Ureter (tissue), 1 donor: ENCODE measurements around the gene KCNQ1. TPM values are rescaled to one million over a fixed set of nuclear protein-coding genes. Genes with fewer than 3 reads are reported as not detected.

Experiments
- DNase-seq: peaks from one replicate; pipeline ENCODE4 v3.0.0-alpha.2; 2020; ENCODE audit warnings: low spot score
- total RNA-seq: library from RNA; stranded (reverse); gene quantifications from one replicate; pipeline ENCODE4 v1.2.4, GENCODE V29; 2023
- donor health status: DM: yes; HTN: yes; CAD: no.

The KCNQ1 gene
- total RNA-seq, 1 donor from 2014 or later: 63.0 TPM

GRCh38 chr11:2441171-2441570 lies 3.6 kb upstream of the KCNQ1 start:
- DNase-seq: no peak

DNA sequence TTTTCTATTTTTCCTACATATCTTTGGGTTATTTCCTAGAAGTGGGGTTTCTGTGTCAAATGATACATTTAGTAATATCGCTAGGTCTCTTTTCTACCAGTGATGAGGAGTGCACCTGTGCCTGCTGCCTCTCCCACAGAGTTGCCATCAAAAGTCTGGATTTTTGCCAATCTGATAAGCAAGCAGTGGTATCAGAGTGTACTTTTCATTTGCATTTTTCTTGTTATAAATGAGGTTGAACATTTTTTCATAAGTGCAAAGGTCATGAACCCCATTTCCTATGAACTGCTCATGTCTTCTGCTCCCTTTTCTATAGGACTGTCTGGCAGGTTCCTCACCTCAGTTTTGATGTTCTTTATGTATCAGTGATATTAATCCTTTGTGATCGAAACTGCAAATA lies 2.2 kb upstream of the KCNQ1 start:
- no peak for DNase-seq

- DNase-seq: no peak
These were observed 1.4 kb upstream of the KCNQ1 start for GRCh38 chr11:2443406-2443805.

DNA sequence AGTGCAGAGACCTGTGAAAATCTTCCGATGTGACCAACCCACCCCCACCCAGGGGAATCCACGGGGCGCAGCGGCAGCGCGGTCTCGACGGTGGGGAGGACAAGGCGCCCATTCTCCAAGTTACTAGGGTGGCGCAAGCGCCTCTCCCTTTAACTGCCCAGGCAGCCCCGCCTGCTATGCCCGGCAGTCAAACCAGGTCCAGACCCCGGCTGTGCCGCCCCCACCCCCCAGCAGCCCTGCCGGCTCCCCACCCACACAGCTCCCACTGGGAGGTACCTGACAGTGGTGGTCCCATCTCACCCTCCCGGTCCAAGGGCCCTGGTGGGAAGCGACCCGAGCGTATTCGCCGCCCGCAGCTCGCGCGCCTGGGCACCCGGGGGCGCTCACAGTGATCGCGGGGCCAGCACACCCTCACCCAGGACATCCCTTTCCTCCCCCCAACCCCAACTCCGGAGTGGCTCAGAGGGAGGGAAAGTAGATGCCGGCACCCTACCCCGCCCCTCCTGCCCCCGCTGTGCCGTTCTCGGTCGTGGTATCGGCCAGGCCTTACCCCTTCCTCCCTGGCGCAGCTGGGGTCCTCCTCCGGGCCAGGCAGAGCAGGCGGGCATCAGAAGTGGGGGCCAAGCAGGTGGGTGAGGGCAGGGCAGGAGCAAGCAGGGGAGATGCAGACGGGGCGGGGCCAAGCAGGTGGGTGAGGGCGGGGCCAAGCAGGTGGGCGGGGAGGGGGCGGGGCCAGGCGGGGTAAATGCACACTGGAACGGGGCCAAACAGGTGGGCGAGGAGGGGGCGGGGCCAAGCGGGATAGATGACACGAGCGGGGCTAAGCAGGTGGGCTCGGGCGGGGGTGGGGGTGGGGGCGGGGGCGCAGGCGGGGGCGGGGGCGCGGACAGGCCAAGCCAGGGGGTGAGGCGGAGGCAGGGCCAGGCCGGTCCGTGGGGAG lies 657 bp upstream of the KCNQ1 start, which contains the start of gene TRPM5:
TRPM5 (minus strand) TSS at position 634 of the 940 bp plus-strand sequence. CDS start 21,478 bp downstream, outside the sequence.
- DNase-seq: peak; percentile 64

- no peak for DNase-seq
These were observed 1.1 kb downstream of the KCNQ1 start for GRCh38 chr11:2445746-2446551.

GRCh38 chr11:2446590-2447252 lies 1.9 kb downstream of the KCNQ1 start:
- DNase-seq: no peak

DNA sequence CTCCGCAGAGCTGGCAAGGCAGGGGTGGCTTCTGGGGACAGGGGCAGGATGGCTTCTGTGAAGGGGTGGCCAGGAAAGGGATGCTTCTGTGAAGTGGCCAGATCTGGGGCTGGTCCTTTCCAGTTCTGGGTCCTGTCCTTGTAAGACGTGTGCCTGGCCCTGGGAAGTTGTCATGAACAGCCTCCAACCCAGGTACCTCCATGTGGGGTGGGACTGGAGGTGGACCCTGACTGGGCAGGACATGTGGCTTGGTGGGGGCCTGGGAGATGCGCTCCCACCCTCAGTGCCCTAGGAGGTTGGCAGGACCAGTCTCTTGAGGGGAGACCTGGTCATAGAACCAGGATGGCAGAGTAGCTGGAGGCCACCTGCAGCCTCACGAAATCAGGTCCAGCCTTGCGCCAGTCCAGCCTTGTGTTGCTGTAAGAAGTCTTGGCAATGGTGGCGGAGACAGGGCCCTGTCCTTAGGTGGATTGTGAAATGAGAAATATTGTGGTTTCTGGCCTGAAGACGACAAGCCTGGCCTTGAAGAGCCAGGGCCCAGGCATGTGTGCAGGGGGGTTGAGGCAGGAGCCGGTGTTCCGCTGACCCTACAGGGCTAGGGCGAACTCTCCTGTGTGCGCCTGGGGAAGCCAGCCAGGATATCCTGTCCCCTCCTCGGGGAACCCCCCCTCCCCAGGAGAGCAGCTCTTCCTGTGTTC lies 2.6 kb downstream of the KCNQ1 start:
- DNase-seq: no peak

- no peak for DNase-seq
These were observed 3.3 kb downstream of the KCNQ1 start for GRCh38 chr11:2447951-2448650.

DNA sequence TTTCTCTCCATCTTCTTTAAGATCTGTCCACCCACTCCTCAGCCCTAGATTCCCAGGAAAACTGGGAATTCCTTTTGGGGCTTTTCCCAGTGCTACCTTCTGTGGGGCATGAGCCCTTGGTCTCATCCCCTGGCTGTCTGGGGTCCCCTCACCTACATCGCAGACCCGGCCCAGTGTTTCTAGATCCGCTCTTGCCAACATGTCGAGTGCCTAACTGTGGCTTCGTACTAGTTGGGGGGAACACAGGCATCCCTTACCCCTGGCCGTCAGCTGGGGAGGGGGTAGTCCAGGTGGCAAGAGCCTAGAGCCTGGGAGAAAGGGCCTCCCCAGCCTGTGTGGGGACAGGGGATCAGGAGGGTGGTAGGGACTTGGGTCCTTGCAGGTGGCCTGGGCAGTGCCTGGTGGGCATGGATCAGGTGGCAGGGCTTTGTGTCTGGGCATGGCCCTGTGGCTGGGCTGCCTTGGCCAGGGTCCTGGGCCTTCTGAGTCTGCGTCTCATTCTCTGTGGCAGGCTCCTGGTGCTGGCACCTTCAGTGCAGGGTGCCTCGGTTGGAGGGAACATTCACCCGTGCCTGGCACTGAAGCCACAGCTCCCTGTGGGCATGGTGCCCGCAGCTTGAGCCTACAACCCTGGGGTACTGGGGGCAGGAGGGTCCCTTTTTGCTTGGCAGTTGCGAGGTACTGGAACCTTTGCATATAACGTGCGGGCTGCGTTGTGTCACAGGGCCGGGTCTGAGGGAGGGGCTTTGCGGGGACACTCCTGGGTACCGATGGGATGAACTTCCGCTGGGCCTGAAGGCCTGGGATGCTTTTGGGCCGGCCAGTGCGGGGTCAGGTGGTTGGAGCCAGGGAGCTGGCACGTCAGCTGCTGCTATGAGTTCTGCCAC lies 4.1 kb downstream of the KCNQ1 start:
- no peak for DNase-seq

- DNase-seq: no peak
These were observed 4.9 kb downstream of the KCNQ1 start for GRCh38 chr11:2449548-2450320.

DNA sequence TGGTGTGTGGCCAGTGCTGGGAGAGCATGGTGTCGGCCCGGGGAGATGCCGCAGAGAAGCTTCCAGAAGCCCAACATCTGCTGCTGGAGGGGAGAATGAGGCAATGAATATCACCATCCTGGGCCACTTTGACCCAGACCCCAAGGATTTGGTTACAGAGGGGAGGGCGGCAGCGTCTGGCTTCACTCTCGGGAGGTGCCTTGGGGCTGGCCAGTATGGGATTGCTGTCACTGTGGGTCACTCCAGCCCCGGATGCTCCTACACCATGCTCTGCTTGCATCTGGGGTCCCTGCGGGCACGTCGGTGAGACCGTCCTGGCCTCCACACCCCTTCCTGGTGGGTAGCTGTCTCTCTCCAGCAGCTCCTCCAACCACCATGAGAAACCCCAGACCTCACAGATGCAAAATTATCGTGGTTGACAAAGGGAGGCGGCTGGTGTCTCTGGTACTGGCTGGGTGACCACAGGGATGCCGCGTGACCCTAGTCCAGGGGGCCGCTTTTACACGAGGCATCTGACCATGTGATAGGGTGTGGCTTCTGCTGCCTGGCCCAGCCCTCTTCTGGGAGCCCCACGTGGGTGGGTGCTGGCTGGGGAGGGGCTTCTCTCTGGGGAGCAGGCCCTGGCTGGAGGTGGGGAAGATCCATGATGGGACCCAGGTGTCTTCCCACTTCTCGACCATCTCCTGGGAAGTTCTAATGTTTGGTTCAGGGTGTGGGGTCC lies 5.7 kb downstream of the KCNQ1 start:
- DNase-seq: no peak

DNA sequence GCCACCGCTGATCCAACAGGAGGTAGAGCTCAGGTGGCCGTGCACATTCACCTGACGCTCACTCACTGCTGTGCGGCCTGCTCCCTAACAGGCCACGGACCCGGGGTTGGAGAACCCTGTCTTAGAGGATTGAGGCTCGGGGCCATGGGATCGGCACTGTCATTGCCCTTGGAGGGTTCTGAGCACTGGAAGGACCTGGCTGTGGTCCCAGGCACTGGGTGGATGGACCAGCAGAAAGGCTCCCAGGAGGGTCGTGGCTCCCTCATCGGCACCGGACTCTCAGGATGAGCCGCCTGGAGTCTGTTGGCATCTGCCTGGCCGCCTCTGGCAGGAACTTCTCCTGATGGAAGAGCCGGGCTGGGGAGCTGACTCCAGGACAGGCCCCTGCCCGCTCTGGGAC lies 6.5 kb downstream of the KCNQ1 start:
- DNase-seq: no peak

GRCh38 chr11:2451916-2452315 lies 7.1 kb downstream of the KCNQ1 start:
- no peak for DNase-seq

- DNase-seq: no peak
These were observed 7.7 kb downstream of the KCNQ1 start for GRCh38 chr11:2452321-2453012.

DNA sequence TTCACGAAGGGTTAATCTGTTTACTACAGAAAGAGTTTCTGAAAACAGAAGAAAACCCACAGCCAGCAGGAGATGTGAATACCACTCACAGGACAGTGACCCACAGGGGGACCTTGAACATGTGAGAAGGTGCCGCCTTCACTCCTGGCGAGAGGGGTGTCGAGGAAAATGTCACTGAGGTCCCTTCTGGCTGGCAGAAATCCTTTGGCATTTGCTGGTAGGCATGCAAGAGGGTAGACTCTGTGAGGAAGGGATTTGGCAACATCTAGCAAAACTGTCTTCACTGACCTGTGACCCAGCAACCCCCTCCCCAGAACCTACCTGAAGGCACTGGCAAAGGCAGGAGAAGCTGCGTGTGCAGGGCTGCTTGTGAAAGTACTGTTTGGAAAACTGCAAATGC lies 8.6 kb downstream of the KCNQ1 start:
- no peak for DNase-seq

GRCh38 chr11:2458321-2458720 lies 13.5 kb downstream of the KCNQ1 start:
- DNase-seq: no peak

GRCh38 chr11:2459016-2459725 lies 14.4 kb downstream of the KCNQ1 start:
- DNase-seq: no peak
